ENCODE results near the gene IL24. TPM values are rescaled to one million over a fixed set of nuclear protein-coding genes. Genes with fewer than 3 reads are reported as not detected.
A peak's percentile ranks its signal among the peaks of the same experiment; 100 is the strongest.

IL24 gene
- total RNA-seq, 4 donors from 2014 or later = not detected

GRCh38 chr1:206912445-206913095 is 15.3 kb downstream of the IL24 start:
- DNase-seq = peak; percentile 69 to 76
- Histone ChIP-seq H3K27me3 (no peaks in the 10 kb centered on the region), H3K36me3 (no peaks in the 10 kb centered on the region), H3K4me3 (no peak overlapping the region), H3K4me1 (peaks cover 0 to 7% of the 10 kb centered on the region in 2 donors), H3K27ac (no peak overlapping the region), H3K9me3 (no peaks in the 10 kb centered on the region)
- intact Hi-C loops (cut with DNase I; ENCODE audit: low total_unique reads) = loop anchor here (5.0 kb wide), 1 partner anchor 175 kb away; no protein-coding TSS in a partner anchor
- no peak for TF ChIP-seq POLR2A (IDR thresholded peaks at IDR 0.05)
- TF ChIP-seq CTCF (IDR thresholded peaks at IDR 0.05) = peak; percentile 79 to 88 (median 86)

GRCh38 chr1:206913766-206914537 is 16.7 kb downstream of the IL24 start:
- intact Hi-C loops (cut with DNase I; ENCODE audit: low total_unique reads) = loop anchor here (5.0 kb wide), 1 partner anchor 177 kb away; no protein-coding TSS in a partner anchor
- TF ChIP-seq CTCF (IDR thresholded peaks at IDR 0.05) = no peak
- TF ChIP-seq POLR2A (IDR thresholded peaks at IDR 0.05) = no peak
- H3K27me3 ChIP-seq = no peaks in the 10 kb centered on the region
- DNase-seq = no peak
- H3K27ac ChIP-seq = no peak overlapping the region
- H3K4me1 ChIP-seq = peaks cover 0 to 7% of the 10 kb centered on the region in 2 donors
- H3K9me3 ChIP-seq = no peaks in the 10 kb centered on the region
- H3K4me3 ChIP-seq = no peak overlapping the region
- H3K36me3 ChIP-seq = no peaks in the 10 kb centered on the region

- intact Hi-C loops (cut with DNase I; ENCODE audit: low total_unique reads) = no loop called here
- no peaks in the 10 kb centered on the region for H3K9me3 ChIP-seq
- no peak overlapping the region for H3K4me3 ChIP-seq
- no peaks in the 10 kb centered on the region for H3K36me3 ChIP-seq
- H3K4me1 ChIP-seq = no peaks in the 10 kb centered on the region
- TF ChIP-seq CTCF (IDR thresholded peaks at IDR 0.05) (no peak), POLR2A (IDR thresholded peaks at IDR 0.05) (no peak)
- no peak for DNase-seq
- H3K27me3 ChIP-seq = no peaks in the 10 kb centered on the region
- no peak overlapping the region for H3K27ac ChIP-seq
These were observed 17.9 kb downstream of the IL24 start for GRCh38 chr1:206915030-206915735.

- intact Hi-C loops (cut with DNase I; ENCODE audit: low total_unique reads) = no loop called here
These were observed 18.9 kb downstream of the IL24 start for GRCh38 chr1:206916000-206916709.

More at GRCh38 chr1:206916000-206916709, 18.9 kb downstream of the IL24 start:
- no peaks in the 10 kb centered on the region for H3K9me3 ChIP-seq
- TF ChIP-seq CTCF (IDR thresholded peaks at IDR 0.05) (no peak), POLR2A (IDR thresholded peaks at IDR 0.05) (no peak)
- no peaks in the 10 kb centered on the region for H3K27me3 ChIP-seq
- H3K4me1 ChIP-seq = no peaks in the 10 kb centered on the region
- H3K36me3 ChIP-seq = no peaks in the 10 kb centered on the region
- DNase-seq = no peak
- H3K4me3 ChIP-seq = no peak overlapping the region
- no peak overlapping the region for H3K27ac ChIP-seq

Data from uterus (tissue), 4 donors.